ENCODE measurements around the gene PRR12.
"Not testable (repeated sequence)": the region's sequence is repeated elsewhere in the genome, so short reads cannot be mapped to it uniquely, and the experiment has no call there.

Gene PRR12

DNA sequence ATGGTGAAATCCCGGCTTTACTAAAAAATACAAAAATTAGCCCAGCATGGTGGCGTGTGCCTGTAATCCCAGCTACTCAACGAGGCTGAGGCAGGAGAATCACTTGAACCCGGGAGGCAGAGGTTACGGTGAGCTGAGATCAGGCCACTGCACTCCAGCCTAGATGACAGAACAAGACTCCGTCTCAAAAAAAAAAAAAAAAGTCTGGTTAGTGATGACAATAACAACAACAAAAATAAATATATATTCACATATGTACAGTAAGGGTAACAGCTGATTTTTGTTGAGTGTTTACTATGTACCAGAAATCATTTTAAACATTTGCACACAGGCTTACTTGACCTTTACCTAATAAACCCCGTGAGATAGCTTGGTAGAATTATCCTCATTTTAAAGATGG lies 26.0 kb downstream of the PRR12 start:
- H3K4me3 ChIP-seq (ENCODE audit: low read depth, low read length): no peak overlapping the region
- TF ChIP-seq, protein P1, sequence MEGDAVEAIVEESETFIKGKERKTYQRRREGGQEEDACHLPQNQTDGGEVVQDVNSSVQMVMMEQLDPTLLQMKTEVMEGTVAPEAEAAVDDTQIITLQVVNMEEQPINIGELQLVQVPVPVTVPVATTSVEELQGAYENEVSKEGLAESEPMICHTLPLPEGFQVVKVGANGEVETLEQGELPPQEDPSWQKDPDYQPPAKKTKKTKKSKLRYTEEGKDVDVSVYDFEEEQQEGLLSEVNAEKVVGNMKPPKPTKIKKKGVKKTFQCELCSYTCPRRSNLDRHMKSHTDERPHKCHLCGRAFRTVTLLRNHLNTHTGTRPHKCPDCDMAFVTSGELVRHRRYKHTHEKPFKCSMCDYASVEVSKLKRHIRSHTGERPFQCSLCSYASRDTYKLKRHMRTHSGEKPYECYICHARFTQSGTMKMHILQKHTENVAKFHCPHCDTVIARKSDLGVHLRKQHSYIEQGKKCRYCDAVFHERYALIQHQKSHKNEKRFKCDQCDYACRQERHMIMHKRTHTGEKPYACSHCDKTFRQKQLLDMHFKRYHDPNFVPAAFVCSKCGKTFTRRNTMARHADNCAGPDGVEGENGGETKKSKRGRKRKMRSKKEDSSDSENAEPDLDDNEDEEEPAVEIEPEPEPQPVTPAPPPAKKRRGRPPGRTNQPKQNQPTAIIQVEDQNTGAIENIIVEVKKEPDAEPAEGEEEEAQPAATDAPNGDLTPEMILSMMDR (IDR thresholded peaks at IDR 0.05; ENCODE audit: borderline replicate concordance, insufficient read depth, low read depth, low read length): no peak

DNA sequence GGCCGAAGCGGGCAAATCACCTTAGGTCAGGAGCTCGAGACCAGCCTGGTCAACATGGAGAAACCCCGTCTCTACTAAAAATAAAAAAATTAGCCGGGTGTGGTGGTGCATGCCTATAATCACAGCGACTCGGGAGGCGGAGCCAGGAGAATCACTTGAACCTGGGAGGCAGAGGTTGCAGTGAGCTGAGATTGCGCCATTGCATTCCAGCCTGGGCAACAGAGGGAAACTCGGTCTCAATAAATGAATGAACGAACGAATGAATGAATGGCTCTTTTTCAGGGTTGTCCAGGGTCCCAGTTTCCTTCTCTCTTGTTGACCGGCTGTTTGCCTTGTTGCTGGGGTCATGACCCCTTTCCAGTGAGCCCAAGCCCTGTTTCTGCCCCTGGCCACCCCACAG lies 26.9 kb downstream of the PRR12 start:
- H3K4me3 ChIP-seq (ENCODE audit: low read depth, low read length): not testable (repeated sequence)

DNA sequence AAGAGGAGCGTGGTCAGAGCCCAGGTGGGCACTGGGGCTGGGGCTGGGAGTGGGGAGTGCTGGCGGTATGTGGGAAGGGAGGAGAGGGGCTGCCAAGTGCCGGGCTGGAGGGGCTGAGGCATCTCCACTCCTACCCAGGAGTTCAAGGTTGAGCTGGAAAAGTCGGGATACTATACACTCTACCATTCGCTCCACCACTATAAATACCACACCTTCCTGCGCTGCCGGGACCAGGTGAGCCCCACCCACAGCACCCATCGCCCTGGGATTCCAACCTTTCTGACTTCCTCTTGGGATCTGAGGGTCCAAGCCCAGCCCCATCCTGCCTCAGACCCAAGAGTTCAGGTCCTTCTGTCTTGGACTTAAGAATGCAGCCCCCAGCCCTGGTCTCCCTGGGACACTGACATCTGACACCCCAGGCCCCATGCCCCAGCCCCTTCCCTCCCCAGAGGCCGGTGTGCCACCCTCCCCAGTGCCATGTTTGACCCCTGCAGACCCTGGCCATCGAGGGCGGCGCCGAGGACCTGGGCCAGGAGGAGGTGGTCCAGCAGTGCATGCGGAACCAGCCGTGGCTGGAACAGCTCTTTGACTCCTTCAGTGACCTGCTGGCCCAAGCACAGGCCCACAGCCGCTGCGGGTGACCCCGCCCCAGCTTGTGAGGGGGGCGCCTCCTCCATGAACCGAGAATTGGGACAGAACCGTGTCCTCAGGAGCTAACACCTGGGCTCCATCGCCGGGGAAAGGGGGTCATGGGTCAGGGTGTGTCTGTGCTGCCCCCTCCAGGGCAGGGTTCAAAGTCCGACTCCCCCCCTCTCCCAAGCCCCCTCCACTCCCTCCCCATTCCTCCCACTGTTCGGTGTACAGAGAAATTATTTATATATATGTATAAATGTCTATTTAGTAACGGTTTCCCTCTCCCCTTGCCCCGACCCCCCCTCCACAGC lies 34.3 kb downstream of the PRR12 start:
- H3K4me3 ChIP-seq (ENCODE audit: low read depth, low read length): no peak overlapping the region
- TF ChIP-seq, protein P1 (IDR thresholded peaks at IDR 0.05; ENCODE audit: borderline replicate concordance, insufficient read depth, low read depth, low read length): no peak

DNA sequence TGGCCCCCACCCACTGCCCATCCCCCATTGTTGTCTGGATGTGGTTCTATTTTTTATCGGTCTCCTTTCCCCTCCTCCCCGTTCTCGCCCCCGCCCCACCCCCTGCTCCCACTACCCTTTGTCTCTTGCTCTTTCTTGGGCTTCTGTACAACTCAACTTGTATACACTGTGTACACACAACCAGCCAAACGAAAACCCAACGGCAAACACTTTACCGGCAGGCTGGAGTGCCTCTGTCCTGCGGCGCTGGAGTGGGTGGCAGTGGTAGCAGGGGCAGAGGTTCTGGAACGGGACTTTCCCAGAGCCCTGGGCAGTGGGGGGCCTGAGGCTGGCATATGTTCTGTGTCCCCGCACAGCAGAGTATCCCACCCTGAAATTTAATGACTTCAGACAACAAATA lies 35.2 kb downstream of the PRR12 start:
- no peak overlapping the region for H3K4me3 ChIP-seq (ENCODE audit: low read depth, low read length)
- TF ChIP-seq, protein P1 (IDR thresholded peaks at IDR 0.05; ENCODE audit: borderline replicate concordance, insufficient read depth, low read depth, low read length): no peak

DNA sequence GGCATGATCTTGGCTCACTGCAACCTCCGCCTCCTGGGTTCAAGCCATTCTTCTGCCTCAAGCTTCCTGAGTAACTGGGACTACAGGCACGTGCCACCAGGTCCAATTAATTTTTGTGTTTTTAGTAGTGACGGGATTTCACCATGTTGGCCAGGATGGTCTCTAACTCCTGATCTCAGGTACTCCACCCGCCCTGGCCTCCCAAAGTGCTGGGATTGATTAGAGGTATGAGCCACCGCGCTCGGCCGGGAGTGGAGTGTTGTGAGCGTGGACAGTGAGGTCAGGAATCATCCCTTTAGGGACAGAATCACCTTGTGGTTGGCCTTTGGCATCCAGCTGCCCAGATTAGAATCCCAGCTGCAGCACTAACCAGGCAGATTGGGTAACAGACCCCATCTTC lies 38.7 kb downstream of the PRR12 start:
- TF ChIP-seq, protein P1 (IDR thresholded peaks at IDR 0.05; ENCODE audit: borderline replicate concordance, insufficient read depth, low read depth, low read length): no peak
- no peak overlapping the region for H3K4me3 ChIP-seq (ENCODE audit: low read depth, low read length)

DNA sequence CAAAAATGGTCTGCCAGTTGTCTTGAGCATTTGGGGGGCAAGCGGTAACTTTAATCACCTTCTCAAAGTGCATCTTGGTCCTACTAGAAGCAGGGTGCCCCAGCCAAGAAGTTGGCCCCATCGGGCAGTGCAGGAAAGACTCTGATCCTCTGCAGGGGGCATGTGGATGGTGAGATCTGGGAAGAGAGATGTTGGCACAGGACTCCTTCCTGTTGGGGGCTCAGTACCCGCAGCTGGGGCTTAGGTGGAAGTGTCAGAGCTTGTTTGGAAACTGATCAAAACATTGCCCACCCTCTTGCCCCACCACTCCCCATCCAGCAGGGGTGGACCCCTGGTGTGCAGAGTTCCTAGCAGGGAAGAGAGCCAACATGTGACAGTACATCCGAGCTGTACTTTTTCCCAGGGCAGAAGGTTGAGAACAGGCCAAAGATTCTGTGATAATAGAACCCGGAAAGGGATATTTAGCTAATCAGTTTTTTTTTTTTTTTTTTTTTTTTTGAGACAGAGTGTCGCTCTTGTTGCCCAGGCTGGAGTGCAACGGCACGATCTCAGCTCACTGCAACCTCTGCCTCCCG lies 40.1 kb downstream of the PRR12 start:
- no peak overlapping the region for H3K4me3 ChIP-seq (ENCODE audit: low read depth, low read length)
- TF ChIP-seq, protein P1 (IDR thresholded peaks at IDR 0.05; ENCODE audit: borderline replicate concordance, insufficient read depth, low read depth, low read length): no peak

DNA sequence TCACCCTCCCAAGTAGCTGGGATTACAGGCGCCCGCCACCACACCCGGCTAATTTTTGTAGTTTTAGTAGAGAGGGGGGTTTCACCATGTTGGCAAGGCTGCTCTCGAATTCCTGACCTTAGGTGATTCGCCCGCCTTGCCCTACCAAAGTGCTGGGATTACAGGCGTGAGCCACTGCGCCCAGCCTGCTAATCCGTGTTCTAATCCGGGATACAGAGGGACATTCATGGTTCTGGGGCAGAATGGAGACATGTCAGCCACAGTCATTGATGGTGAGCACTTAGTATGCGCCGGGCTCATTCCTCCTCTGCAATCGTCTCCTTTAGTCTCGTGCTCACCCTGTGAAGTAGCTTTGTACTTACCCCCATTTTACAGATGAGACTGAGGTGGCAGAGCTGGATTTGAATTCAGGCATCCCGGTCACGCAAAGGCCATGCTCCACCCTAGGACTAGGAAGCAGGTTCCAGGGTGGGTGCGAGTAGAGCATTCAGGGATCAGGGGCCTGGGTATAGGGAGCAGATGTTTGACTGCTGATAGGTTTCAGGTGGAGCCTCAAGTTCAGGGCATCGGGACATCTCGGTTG lies 40.7 kb downstream of the PRR12 start:
- TF ChIP-seq, protein P1 (IDR thresholded peaks at IDR 0.05; ENCODE audit: borderline replicate concordance, insufficient read depth, low read depth, low read length): no peak
- H3K4me3 ChIP-seq (ENCODE audit: low read depth, low read length): no peak overlapping the region
